Stomach (tissue), 4 donors: ENCODE results near the gene FBLN7.

Experiments
- EP300 ChIP-seq: sonication (generic); formaldehyde crosslinking; IDR thresholded peaks from one replicate; pipeline ENCODE4 v1.6.1; 2017; ENCODE audit warnings: antibody characterized with exemption
- POLR2A ChIP-seq, 4 donors: fragments of 450-650 bp; IDR thresholded peaks; one replicate each; pipeline ENCODE4 v1.6.1; 2016; ENCODE audit warnings: antibody characterized with exemption in 4 of 4, control low read depth in 2 of 4, mild to moderate bottlenecking in 1 of 4, moderate library complexity in 1 of 4
- POLR2AphosphoS5 ChIP-seq, 3 donors: sonication (generic); formaldehyde crosslinking; IDR thresholded peaks; one replicate each; pipeline ENCODE4 v1.6.1; 2016; ENCODE audit warnings: antibody characterized with exemption in 3 of 3
- TF ChIP-seq, protein P1 (sequence below), 7 experiments: fragments of 450-650 bp in 4 of 7; fragments of 200-600 bp in 3 of 7; sonication (generic) in 3 of 7; IDR thresholded peaks; one replicate each; pipeline ENCODE4 v1.5.1; 2016 to 2019; ENCODE audit warnings: antibody characterized with exemption in 7 of 7, control low read depth in 2 of 7, mild to moderate bottlenecking in 1 of 7

DNA sequence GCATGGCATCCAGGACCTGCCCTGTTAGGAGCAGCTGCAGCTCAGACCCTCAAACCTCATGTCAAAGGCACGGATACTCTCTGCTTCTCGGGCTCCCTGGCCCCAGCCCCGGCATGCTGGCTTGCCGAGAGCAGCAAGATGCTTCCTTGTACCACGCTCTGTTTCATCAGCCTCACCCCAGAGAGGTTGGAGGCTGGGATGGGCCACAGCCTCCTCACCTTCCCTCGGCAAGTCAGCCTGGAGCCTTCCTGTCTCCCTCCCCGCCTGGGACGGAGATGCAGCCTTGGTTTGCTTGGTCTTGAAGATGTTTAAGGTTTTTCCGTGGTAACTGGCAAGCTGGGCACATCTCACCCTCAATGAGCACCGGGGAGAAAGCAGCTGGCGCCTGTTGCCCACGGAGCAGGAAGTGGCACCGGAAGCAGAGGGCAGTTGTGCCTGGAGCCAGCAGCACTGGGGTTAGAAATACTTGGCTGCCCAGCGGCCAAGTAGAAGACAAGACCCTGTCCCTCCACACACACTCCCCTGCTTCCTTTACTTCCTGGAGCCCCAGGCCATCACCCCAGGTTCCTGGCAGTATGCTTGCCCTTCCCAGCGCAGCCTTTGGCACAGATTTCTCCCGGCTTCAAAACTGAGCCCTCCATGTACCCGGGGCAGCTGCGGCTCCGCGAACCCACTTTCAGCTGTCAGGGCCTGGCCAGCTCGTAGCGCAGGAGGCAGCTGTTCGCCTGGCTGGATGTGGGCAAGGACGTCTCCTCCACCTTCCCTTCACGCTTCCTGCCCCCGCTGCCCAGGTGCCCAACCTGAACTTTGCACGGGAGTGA is 17.4 kb downstream of the FBLN7 start:
- TF ChIP-seq, protein P1, sequence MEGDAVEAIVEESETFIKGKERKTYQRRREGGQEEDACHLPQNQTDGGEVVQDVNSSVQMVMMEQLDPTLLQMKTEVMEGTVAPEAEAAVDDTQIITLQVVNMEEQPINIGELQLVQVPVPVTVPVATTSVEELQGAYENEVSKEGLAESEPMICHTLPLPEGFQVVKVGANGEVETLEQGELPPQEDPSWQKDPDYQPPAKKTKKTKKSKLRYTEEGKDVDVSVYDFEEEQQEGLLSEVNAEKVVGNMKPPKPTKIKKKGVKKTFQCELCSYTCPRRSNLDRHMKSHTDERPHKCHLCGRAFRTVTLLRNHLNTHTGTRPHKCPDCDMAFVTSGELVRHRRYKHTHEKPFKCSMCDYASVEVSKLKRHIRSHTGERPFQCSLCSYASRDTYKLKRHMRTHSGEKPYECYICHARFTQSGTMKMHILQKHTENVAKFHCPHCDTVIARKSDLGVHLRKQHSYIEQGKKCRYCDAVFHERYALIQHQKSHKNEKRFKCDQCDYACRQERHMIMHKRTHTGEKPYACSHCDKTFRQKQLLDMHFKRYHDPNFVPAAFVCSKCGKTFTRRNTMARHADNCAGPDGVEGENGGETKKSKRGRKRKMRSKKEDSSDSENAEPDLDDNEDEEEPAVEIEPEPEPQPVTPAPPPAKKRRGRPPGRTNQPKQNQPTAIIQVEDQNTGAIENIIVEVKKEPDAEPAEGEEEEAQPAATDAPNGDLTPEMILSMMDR (IDR thresholded peaks at IDR 0.05): no peak
- no peak for TF ChIP-seq POLR2A (IDR thresholded peaks at IDR 0.05)
- TF ChIP-seq POLR2AphosphoS5 (IDR thresholded peaks at IDR 0.05): no peak
- TF ChIP-seq EP300: no peak
